DOHH2 (cell line): Measurements from ENCODE around the gene ANHX.

Source experiments
- H3F3A ChIP-seq: fragments of 200-600 bp; sonication (generic), shearing (Covaris generic); 2 replicates; pipeline ENCODE4 v1.6.0; 2016; ENCODE audit warnings: antibody characterized with exemption, mild to moderate bottlenecking; ENCODE audit not compliant: control insufficient read depth, insufficient read depth
- H3K27ac ChIP-seq: fragments of 200-600 bp; sonication (generic); 2 replicates; pipeline ENCODE4 v1.5.1; 2014; ENCODE audit warnings: low read depth, mild to moderate bottlenecking, low read length, moderate library complexity
- H3K27me3 ChIP-seq: fragments of 200-600 bp; sonication (generic); 2 replicates; pipeline ENCODE4 v1.6.1; 2014; ENCODE audit warnings: mild to moderate bottlenecking, low read length, mixed read lengths; ENCODE audit not compliant: control insufficient read depth
- H3K36me3 ChIP-seq: fragments of 200-600 bp; sonication (generic); 2 replicates; pipeline ENCODE4 v1.6.1; 2014; ENCODE audit warnings: mild to moderate bottlenecking, low read length, moderate library complexity, mixed read lengths; ENCODE audit not compliant: control insufficient read depth
- H3K4me1 ChIP-seq: fragments of 200-600 bp; sonication (generic); 2 replicates; pipeline ENCODE4 v1.6.1; 2014; ENCODE audit warnings: mild to moderate bottlenecking, low read length, mixed read lengths; ENCODE audit not compliant: control insufficient read depth
- H3K4me2 ChIP-seq: fragments of 200-600 bp; sonication (generic); 2 replicates; pipeline ENCODE4 v1.6.0; 2014; ENCODE audit warnings: mild to moderate bottlenecking, low read length, moderate library complexity
- H3K4me3 ChIP-seq: fragments of 200-600 bp; sonication (generic); 2 replicates; pipeline ENCODE4 v1.5.1; 2014; ENCODE audit warnings: mild to moderate bottlenecking, low read length, mixed read lengths
- H3K79me2 ChIP-seq: fragments of 200-600 bp; sonication (generic); 2 replicates; pipeline ENCODE4 v1.6.1; 2014; ENCODE audit warnings: mild to moderate bottlenecking, low read length, mixed read lengths; ENCODE audit not compliant: control insufficient read depth
- H3K9me2 ChIP-seq: fragments of 200-600 bp; sonication (generic); replicated peaks from 2 replicates; pipeline ENCODE4 v1.6.1; 2014; ENCODE audit warnings: mild to moderate bottlenecking, low read length, mixed read lengths; ENCODE audit not compliant: control insufficient read depth
- H3K9me3 ChIP-seq: fragments of 200-600 bp; sonication (generic); 2 replicates; pipeline ENCODE4 v1.6.1; 2014; ENCODE audit warnings: antibody characterized with exemption, low read length, mixed read lengths; ENCODE audit not compliant: control insufficient read depth, insufficient read depth
- H4K20me1 ChIP-seq: fragments of 200-600 bp; sonication (generic); 2 replicates; pipeline ENCODE4 v1.6.0; 2014; ENCODE audit warnings: low read depth, mild to moderate bottlenecking, antibody characterized with exemption, low read length, moderate library complexity; ENCODE audit not compliant: control insufficient read depth, insufficient read depth
- EZH2phosphoT487 ChIP-seq: fragments of 200-600 bp; sonication (generic); IDR thresholded peaks from 2 replicates; pipeline ENCODE4 v1.6.1; 2017; ENCODE audit warnings: borderline replicate concordance, mild to moderate bottlenecking, antibody characterized with exemption, low read length, moderate library complexity, mixed read lengths
- TF ChIP-seq, protein P1 (sequence below): fragments of 200-600 bp; sonication (generic); IDR thresholded peaks from one replicate; pipeline ENCODE4 v1.5.1; 2014; ENCODE audit warnings: antibody characterized with exemption, mild to moderate bottlenecking, low read depth, low read length; ENCODE audit not compliant: poor library complexity, severe bottlenecking

ANHX gene

DNA sequence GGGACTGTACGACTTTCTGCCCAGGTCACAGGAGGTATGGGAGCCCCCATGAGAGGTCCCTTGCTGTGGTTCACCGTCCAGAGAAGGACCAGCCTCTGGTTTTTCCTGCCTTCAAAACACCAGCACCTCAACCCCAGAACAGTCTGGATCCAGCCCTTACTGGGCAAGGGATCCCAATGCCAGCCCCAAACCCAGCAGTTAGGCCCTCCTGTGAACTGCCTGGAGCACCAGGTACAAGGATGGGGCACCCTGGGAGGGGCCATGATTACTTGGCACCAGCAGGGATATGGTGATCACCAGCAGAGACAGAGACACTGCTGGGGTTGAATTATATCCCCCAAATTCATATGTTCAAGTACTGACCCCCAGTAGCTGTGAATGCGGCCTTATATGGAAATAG, 20.0 kb downstream of the ANHX start:
- H4K20me1 ChIP-seq, result no peaks in the 10 kb centered on the region

DNA sequence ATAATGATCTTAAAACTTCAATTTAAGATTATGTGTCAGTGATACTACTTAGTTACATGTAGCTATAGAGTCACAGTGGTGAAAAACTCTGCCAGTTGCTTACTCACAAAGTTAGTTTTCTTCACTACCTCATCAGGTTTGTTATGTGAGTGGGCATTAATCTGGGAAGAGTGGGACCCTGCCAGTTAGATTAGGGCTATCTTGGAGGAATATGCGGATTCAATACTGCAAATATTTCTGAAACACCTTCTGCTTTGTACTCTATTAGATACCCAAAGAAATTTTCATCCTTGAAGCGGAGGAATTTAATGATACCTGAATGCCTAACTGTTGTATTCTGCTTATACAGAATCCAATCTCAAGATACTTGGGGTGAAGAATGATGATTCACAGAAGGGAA, 29.3 kb downstream of the ANHX start:
- H3K79me2 ChIP-seq, result no peaks in the 10 kb centered on the region
- H3K4me1 ChIP-seq, result no peaks in the 10 kb centered on the region
- peaks cover 8% of the 10 kb centered on the region for H3F3A ChIP-seq
- H3K4me2 ChIP-seq, result no peak overlapping the region
- peaks cover 32% of the 10 kb centered on the region for H3K36me3 ChIP-seq
- TF ChIP-seq, protein P1, sequence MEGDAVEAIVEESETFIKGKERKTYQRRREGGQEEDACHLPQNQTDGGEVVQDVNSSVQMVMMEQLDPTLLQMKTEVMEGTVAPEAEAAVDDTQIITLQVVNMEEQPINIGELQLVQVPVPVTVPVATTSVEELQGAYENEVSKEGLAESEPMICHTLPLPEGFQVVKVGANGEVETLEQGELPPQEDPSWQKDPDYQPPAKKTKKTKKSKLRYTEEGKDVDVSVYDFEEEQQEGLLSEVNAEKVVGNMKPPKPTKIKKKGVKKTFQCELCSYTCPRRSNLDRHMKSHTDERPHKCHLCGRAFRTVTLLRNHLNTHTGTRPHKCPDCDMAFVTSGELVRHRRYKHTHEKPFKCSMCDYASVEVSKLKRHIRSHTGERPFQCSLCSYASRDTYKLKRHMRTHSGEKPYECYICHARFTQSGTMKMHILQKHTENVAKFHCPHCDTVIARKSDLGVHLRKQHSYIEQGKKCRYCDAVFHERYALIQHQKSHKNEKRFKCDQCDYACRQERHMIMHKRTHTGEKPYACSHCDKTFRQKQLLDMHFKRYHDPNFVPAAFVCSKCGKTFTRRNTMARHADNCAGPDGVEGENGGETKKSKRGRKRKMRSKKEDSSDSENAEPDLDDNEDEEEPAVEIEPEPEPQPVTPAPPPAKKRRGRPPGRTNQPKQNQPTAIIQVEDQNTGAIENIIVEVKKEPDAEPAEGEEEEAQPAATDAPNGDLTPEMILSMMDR, result no peak
- TF ChIP-seq EZH2phosphoT487, result no peak
- no peak overlapping the region for H3K27ac ChIP-seq
- no peak overlapping the region for H3K4me3 ChIP-seq
- peaks cover 67% of the 10 kb centered on the region for H3K9me3 ChIP-seq
- H3K27me3 ChIP-seq, result no peaks in the 10 kb centered on the region
- no peaks in the 10 kb centered on the region for H4K20me1 ChIP-seq
- no peaks in the 10 kb centered on the region for H3K9me2 ChIP-seq

More for the DNA sequence above, 20.0 kb downstream of the ANHX start:
- Histone ChIP-seq H3K9me2 (no peaks in the 10 kb centered on the region), H3K9me3 (peaks cover 48% of the 10 kb centered on the region; the same call in 1 of the 2 replicates), H3K27ac (no peak overlapping the region), H3K4me2 (no peak overlapping the region), H3K36me3 (no peaks in the 10 kb centered on the region), H3K79me2 (no peaks in the 10 kb centered on the region), H3K4me1 (no peaks in the 10 kb centered on the region), H3K27me3 (no peaks in the 10 kb centered on the region), H3F3A (no peaks in the 10 kb centered on the region), H3K4me3 (no peak overlapping the region)
- TF ChIP-seq EZH2phosphoT487, result no peak
- TF ChIP-seq, protein P1, result no peak

DNA sequence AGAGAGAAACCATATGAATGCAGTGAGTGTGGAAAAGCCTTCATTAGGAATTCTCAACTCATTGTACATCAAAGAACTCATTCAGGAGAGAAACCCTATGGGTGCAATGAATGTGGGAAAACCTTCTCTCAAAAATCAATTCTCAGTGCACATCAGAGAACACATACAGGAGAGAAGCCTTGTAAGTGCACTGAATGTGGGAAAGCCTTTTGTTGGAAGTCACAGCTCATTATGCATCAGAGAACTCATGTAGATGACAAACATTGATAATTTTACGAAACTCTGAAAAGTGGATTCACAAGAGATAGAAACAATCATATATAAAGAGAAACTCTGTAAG, 31.4 kb downstream of the ANHX start:
- Histone ChIP-seq H3F3A (peaks cover 8% of the 10 kb centered on the region), H3K9me2 (no peaks in the 10 kb centered on the region), H3K9me3 (peaks cover 67% of the 10 kb centered on the region), H3K4me3 (no peak overlapping the region), H3K4me2 (no peak overlapping the region), H3K27ac (no peak overlapping the region), H3K79me2 (no peaks in the 10 kb centered on the region), H3K36me3 (peaks cover 41% of the 10 kb centered on the region), H3K4me1 (no peaks in the 10 kb centered on the region), H3K27me3 (no peaks in the 10 kb centered on the region), H4K20me1 (no peaks in the 10 kb centered on the region)
- TF ChIP-seq EZH2phosphoT487, result no peak
- TF ChIP-seq, protein P1, result no peak
